Ovary (tissue), 9 donors: ENCODE data around the gene LIPC. TPM values are rescaled to one million over a fixed set of nuclear protein-coding genes. Genes with fewer than 3 reads are reported as not detected.

Source experiments
- DNase-seq, 5 donors: peaks; one replicate each; pipeline ENCODE4 v3.0.0-alpha.2; 2019 to 2020
- H3K27ac ChIP-seq, 2 donors: fragments of 200-600 bp; one replicate each; pipeline versions ENCODE4 v1.5.1 to v1.8.0; 2019 to 2022
- H3K27me3 ChIP-seq: fragments of 200-600 bp; one replicate; pipeline ENCODE4 v1.8.0; 2022
- H3K36me3 ChIP-seq: fragments of 200-600 bp; sonication (generic); one replicate; pipeline ENCODE4 v1.5.1; 2019
- H3K4me1 ChIP-seq: one replicate; pipeline ENCODE4 v1.8.1; 2013; ENCODE audit warnings: mild to moderate bottlenecking, moderate library complexity; ENCODE audit not compliant: insufficient read depth
- H3K4me3 ChIP-seq: fragments of 200-600 bp; sonication (generic); one replicate; pipeline ENCODE4 v1.5.1; 2017
- H3K9me3 ChIP-seq, 2 donors: fragments of 200-600 bp in 1 of 2; sonication (generic) in 1 of 2; one replicate each; pipeline versions ENCODE4 v1.5.1 to v1.8.1; 2013 to 2019; ENCODE audit warnings: mild to moderate bottlenecking in 1 of 2, moderate library complexity in 1 of 2
- CTCF ChIP-seq, 3 donors: fragments of 450-650 bp in 2 of 3; fragments of 200-600 bp in 1 of 3; IDR thresholded peaks; one replicate each; pipeline versions ENCODE4 v1.5.1 to v1.8.0; 2016 to 2022; ENCODE audit warnings: antibody characterized with exemption in 3 of 3, mild to moderate bottlenecking in 1 of 3
- EP300 ChIP-seq: sonication (generic); formaldehyde crosslinking; IDR thresholded peaks from one replicate; pipeline ENCODE4 v1.6.1; 2017; ENCODE audit warnings: antibody characterized with exemption
- POLR2A ChIP-seq: fragments of 450-650 bp; IDR thresholded peaks from one replicate; pipeline ENCODE4 v1.6.1; 2017; ENCODE audit warnings: antibody characterized with exemption, mild to moderate bottlenecking, moderate library complexity
- WGBS, 3 donors: extraction: QIAGEN DNeasy Blood & Tissue Kit in 1 of 3; methylation state at CpG; one replicate each; pipeline versions ENCODE4 v1.1.5 to v1.1.7; 2013 to 2017; 5-methylcytosine and 5-hydroxymethylcytosine counted together
- intact Hi-C, 4 donors: fragments of 100-400 bp; cut with DNase I; formaldehyde crosslinking; loops; one replicate each; pipeline versions ENCODE4 v1.11.0 to v1.15.1; 2022 to 2023
- polyA plus RNA-seq, 2 donors: library from polyadenylated mRNA; stranded (reverse); fragments of 200-250 nt in 1 of 2; fragments of 350-450 nt in 1 of 2; fragmentation: Illumina TruSeq in 1 of 2; extraction: RNeasy Lipid Tissue Mini Kit (QIAGEN cat#74804) in 1 of 2; gene quantifications; one replicate each; pipeline ENCODE4 v1.2.3, GENCODE V29; 2013 to 2014
- total RNA-seq, 7 donors: library from RNA; depleted of rRNA in 2 of 7; stranded (reverse); fragments of >200 nt in 2 of 7; fragmentation: NEBNext Ultra II Directional in 3 of 7; extraction: Animal tissue kit (Norgen Biotek cat#: 25700) in 3 of 7; gene quantifications; one replicate each; pipeline versions ENCODE4 v1.1.0 to v1.2.4, GENCODE V29; 2016 to 2023
- donor health status: DM: no; HTN: no; CAD: no; lungs with moderate emphysema.
- donor health status: DM: no; HTN: no; CAD: no.
- donor health status: Bipolar disorder and iron deficiency.
- donor health status: DM: yes; HTN: yes; CAD: no.
- donor health status: DM: no; HTN: no; CAD: no.
- donor health status: DM: yes; HTN: yes; CAD: no.

Gene LIPC
- total and polyA plus RNA-seq, 9 donors, result 0.28 to 1.1 (median 0.72) TPM

- 80 to 100% (median 91%) methylated on average over 1 of the region's 1 CpG for WGBS, 3 donors
- intact Hi-C loops, result loop anchor here in 1 of 4 donors (5.0 kb wide), 1 partner anchor 1426 kb away; no protein-coding TSS in a partner anchor
Observed at GRCh38 chr15:58588096-58588495, 156.3 kb downstream of the LIPC start.

DNA sequence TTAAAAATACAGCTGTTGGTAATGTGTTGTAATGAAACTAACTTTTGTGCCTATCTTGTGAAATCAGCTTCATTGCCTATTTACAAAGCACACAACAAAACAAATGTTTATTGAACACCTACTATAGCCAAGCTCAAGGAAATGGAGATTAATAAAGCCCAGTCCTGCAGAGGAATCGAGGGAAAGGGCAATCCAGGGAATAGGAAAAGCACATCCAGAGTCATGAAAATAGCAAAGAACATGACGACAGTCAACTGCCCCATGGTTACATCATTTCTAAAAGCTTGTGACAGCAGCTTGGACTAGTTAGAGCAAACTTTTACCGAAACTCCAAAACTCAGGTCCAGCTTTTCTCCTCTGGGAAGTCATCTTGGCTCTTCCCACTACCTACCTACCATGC, 157.3 kb downstream of the LIPC start:
- no peaks in the 10 kb centered on the region for H3K4me1 ChIP-seq
- H3K4me3 ChIP-seq, result no peak overlapping the region
- H3K9me3 ChIP-seq, result no peaks in the 10 kb centered on the region
- no peaks in the 10 kb centered on the region for H3K36me3 ChIP-seq
- no peaks in the 10 kb centered on the region for H3K27me3 ChIP-seq
- TF ChIP-seq POLR2A, result no peak
- no peak for TF ChIP-seq EP300
- TF ChIP-seq CTCF (IDR thresholded peaks at IDR 0.05), result no peak
- DNase-seq, result no peak
- 92 to 95% (median 95%) methylated on average over 3 of the region's 3 CpGs for WGBS, 3 donors
- intact Hi-C loops, result loop anchor here in 1 of 4 donors (5.0 kb wide), 1 partner anchor 1427 kb away; no protein-coding TSS in a partner anchor
- no peak overlapping the region for H3K27ac ChIP-seq

More at GRCh38 chr15:58588096-58588495, 156.3 kb downstream of the LIPC start:
- Histone ChIP-seq H3K4me3 (no peak overlapping the region), H3K27ac (no peak overlapping the region), H3K4me1 (no peaks in the 10 kb centered on the region), H3K9me3 (no peaks in the 10 kb centered on the region), H3K36me3 (no peaks in the 10 kb centered on the region), H3K27me3 (no peaks in the 10 kb centered on the region)
- TF ChIP-seq CTCF (IDR thresholded peaks at IDR 0.05) (no peak), EP300 (no peak), POLR2A (no peak)
- no peak for DNase-seq

GRCh38 chr15:58590236-58590635, 158.4 kb downstream of the LIPC start:
- no peak overlapping the region for H3K27ac ChIP-seq
- TF ChIP-seq EP300, result no peak
- TF ChIP-seq POLR2A, result no peak
- no peak for TF ChIP-seq CTCF (IDR thresholded peaks at IDR 0.05)
- WGBS, 3 donors, result 96 to 100% (median 98%) methylated on average over 1 of the region's 1 CpG
- no peak overlapping the region for H3K4me3 ChIP-seq
- H3K27me3 ChIP-seq, result no peaks in the 10 kb centered on the region
- intact Hi-C loops, result no loop called here
- DNase-seq, result no peak
- no peaks in the 10 kb centered on the region for H3K9me3 ChIP-seq
- H3K4me1 ChIP-seq, result no peaks in the 10 kb centered on the region
- no peaks in the 10 kb centered on the region for H3K36me3 ChIP-seq

DNA sequence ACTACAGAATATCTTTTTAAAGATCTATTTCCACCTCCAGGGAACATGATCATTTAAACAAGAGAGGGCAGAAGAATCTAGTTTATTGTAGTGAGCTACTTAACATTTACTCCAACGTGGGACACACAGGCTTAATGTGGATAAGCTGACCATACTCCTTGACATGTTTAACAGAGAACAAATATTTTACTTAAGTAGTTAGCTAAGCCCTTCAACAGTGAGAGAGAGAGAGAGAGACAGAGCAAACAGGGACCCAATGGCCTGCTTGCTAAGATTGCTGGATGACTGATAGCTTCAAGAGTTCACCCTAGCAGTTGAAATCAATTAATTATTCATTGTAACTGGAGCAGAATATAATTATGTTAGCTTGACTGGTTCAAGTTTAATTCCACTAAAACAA, 159.1 kb downstream of the LIPC start:
- Histone ChIP-seq H3K27me3 (no peaks in the 10 kb centered on the region), H3K4me1 (no peaks in the 10 kb centered on the region), H3K36me3 (no peaks in the 10 kb centered on the region), H3K4me3 (no peak overlapping the region), H3K9me3 (no peaks in the 10 kb centered on the region), H3K27ac (no peak overlapping the region)
- no peak for TF ChIP-seq EP300
- TF ChIP-seq POLR2A, result no peak
- TF ChIP-seq CTCF (IDR thresholded peaks at IDR 0.05), result no peak
- WGBS, 3 donors, result 25 to 30% (median 27%) methylated on average over 1 of the region's 1 CpG
- intact Hi-C loops, result no loop called here
- DNase-seq, result no peak
